Transverse colon (tissue), 4 donors: ENCODE results near the gene PXYLP1. TPM values are rescaled to one million over a fixed set of nuclear protein-coding genes. Genes with fewer than 3 reads are reported as not detected.
A peak's percentile ranks its signal among the peaks of the same experiment; 100 is the strongest.

Experiments used
- DNase-seq: peaks from one replicate; pipeline ENCODE4 v3.0.0-alpha.2; 2019
- H3K27ac ChIP-seq, 4 donors: fragments of 200-600 bp; sonication (generic); 2 replicates each; pipeline ENCODE4 v1.5.1; 2016 to 2018; ENCODE audit warnings: inconsistent platforms in 4 of 4
- H3K27me3 ChIP-seq: fragments of 200-600 bp; sonication (generic); 2 replicates; pipeline ENCODE4 v1.5.1; 2017; ENCODE audit warnings: inconsistent platforms
- H3K36me3 ChIP-seq, 4 donors: fragments of 200-600 bp; sonication (generic); 2 replicates each; pipeline ENCODE4 v1.5.1; 2017 to 2019; ENCODE audit warnings: inconsistent platforms in 4 of 4
- H3K4me1 ChIP-seq, 4 donors: fragments of 200-600 bp; sonication (generic); 2 replicates each; pipeline ENCODE4 v1.5.1; 2017 to 2020; ENCODE audit warnings: inconsistent platforms in 4 of 4
- H3K4me3 ChIP-seq, 4 donors: fragments of 200-600 bp; sonication (generic); 1 replicate in 1 of 4; 2 replicates in 3 of 4; pipeline versions ENCODE4 v1.5.1 to v1.6.1; 2017 to 2019; ENCODE audit warnings: inconsistent platforms in 4 of 4
- H3K9me3 ChIP-seq, 2 donors: fragments of 200-600 bp; sonication (generic); 2 replicates each; pipeline ENCODE4 v1.5.1; 2017 to 2019; ENCODE audit warnings: inconsistent platforms in 2 of 2
- EP300 ChIP-seq: sonication (generic); formaldehyde crosslinking; IDR thresholded peaks from one replicate; pipeline ENCODE4 v1.6.1; 2017; ENCODE audit warnings: antibody characterized with exemption, low read depth
- POLR2A ChIP-seq: fragments of 450-650 bp; IDR thresholded peaks from one replicate; pipeline ENCODE4 v1.6.1; 2016; ENCODE audit warnings: antibody characterized with exemption, mild to moderate bottlenecking, moderate library complexity
- POLR2AphosphoS5 ChIP-seq, 3 donors: sonication (generic); formaldehyde crosslinking; IDR thresholded peaks; one replicate each; pipeline ENCODE4 v1.6.1; 2016; ENCODE audit warnings: antibody characterized with exemption in 3 of 3
- WGBS, 2 donors: methylation state at CpG; one replicate each; pipeline ENCODE4 v1.1.5; 2018; ENCODE audit warnings: low coverage in 1 of 2; 5-methylcytosine and 5-hydroxymethylcytosine counted together
- in situ Hi-C, 4 donors: fragments of 200-750 bp; cut with MboI; loops; one replicate each; pipeline versions ENCODE4 v1.15.0 to v1.15.1; 2017; ENCODE audit warnings: low sequenced_read_pairs in 3 of 4, low pct_ligation_motif_present in 1 of 4, low pct_unique_long_range_greater_than_20kb in 1 of 4
- intact Hi-C: fragments of 100-400 bp; cut with DNase I; formaldehyde crosslinking; loops from one replicate; pipeline ENCODE4 v1.15.1; 2023; ENCODE audit warnings: low total_unique reads
- total RNA-seq, 4 donors: library from RNA; depleted of rRNA; stranded (reverse); fragments of >200 nt; gene quantifications; one replicate each; pipeline ENCODE4 v1.1.0, GENCODE V29; 2016
- TF ChIP-seq, protein P1 (sequence below), 5 experiments: fragments of 200-600 bp in 3 of 5; fragments of 450-650 bp in 2 of 5; sonication (generic) in 3 of 5; IDR thresholded peaks; 1 replicate in 2 of 5; 2 replicates in 3 of 5; pipeline ENCODE4 v1.5.1; 2016 to 2017; ENCODE audit warnings: antibody characterized with exemption in 5 of 5, inconsistent platforms in 3 of 5, mild to moderate bottlenecking in 2 of 5, moderate library complexity in 1 of 5

Gene PXYLP1
- total RNA-seq, 4 donors from 2014 or later, result 11.5 to 27.7 (median 12.2) TPM

GRCh38 chr3:141333836-141334626 lies 102.4 kb downstream of the PXYLP1 start:
- 86 to 92% methylated on average over 2 to 3 of the region's 3 CpGs for WGBS, 2 donors
- H3K4me3 ChIP-seq, result no peak overlapping the region
- in situ Hi-C loops, result no loop called here
- H3K4me1 ChIP-seq, result peaks cover 6 to 44% (median 29%) of the 10 kb centered on the region in 4 donors
- H3K36me3 ChIP-seq, result no peaks in the 10 kb centered on the region
- intact Hi-C loops, result no loop called here
- no peaks in the 10 kb centered on the region for H3K27me3 ChIP-seq
- H3K9me3 ChIP-seq, result no peaks in the 10 kb centered on the region
- no peak for DNase-seq
- TF ChIP-seq, protein P1, sequence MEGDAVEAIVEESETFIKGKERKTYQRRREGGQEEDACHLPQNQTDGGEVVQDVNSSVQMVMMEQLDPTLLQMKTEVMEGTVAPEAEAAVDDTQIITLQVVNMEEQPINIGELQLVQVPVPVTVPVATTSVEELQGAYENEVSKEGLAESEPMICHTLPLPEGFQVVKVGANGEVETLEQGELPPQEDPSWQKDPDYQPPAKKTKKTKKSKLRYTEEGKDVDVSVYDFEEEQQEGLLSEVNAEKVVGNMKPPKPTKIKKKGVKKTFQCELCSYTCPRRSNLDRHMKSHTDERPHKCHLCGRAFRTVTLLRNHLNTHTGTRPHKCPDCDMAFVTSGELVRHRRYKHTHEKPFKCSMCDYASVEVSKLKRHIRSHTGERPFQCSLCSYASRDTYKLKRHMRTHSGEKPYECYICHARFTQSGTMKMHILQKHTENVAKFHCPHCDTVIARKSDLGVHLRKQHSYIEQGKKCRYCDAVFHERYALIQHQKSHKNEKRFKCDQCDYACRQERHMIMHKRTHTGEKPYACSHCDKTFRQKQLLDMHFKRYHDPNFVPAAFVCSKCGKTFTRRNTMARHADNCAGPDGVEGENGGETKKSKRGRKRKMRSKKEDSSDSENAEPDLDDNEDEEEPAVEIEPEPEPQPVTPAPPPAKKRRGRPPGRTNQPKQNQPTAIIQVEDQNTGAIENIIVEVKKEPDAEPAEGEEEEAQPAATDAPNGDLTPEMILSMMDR (IDR thresholded peaks at IDR 0.05), result no peak
- TF ChIP-seq POLR2AphosphoS5 (IDR thresholded peaks at IDR 0.05), result no peak
- no peak for TF ChIP-seq POLR2A
- no peak for TF ChIP-seq EP300
- H3K27ac ChIP-seq, result peak overlapping the region in 3 of 4 donors; percentile 43 to 75 (median 54)

- in situ Hi-C loops, result no loop called here
- intact Hi-C loops, result no loop called here
- 90 to 96% methylated on average over 3 to 11 of the region's 11 CpGs for WGBS, 2 donors
These were observed 103.1 kb downstream of the PXYLP1 start for GRCh38 chr3:141334627-141335250.

DNA sequence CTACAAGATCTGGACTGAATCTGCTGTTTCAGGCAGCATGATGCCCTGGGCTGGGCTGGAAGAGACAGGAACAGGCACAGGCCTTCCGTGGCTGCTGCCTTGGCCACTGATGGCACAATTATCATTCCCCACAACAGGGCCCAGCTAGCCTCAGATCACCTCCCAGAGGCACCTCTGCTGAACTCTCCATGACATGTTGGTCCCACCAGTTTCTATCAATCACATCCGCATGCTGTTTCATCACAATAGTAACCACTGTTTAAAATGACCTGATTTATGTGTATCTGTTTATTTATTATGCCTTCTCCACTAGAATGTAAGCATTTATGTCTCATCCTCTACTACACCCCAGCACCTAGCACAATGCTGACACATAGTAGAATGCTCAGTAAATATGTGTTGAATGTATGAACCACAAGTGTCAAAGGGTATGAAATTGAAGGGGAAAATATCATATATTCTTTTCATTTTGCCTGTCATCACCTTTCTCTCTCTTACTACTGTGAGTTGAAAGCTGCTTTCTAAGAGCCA lies 104.0 kb downstream of the PXYLP1 start:
- no peak for TF ChIP-seq POLR2A
- TF ChIP-seq EP300, result no peak
- TF ChIP-seq, protein P1 (IDR thresholded peaks at IDR 0.05), result no peak
- TF ChIP-seq POLR2AphosphoS5 (IDR thresholded peaks at IDR 0.05), result no peak
- intact Hi-C loops, result no loop called here
- no peaks in the 10 kb centered on the region for H3K36me3 ChIP-seq
- WGBS, 2 donors, result 74% methylated on average over 2 of the region's 2 CpGs; no CpG with 5 or more reads in 1 of the 2 donors
- DNase-seq, result no peak
- peaks cover 6 to 41% (median 26%) of the 10 kb centered on the region in 4 donors for H3K4me1 ChIP-seq
- no peaks in the 10 kb centered on the region for H3K27me3 ChIP-seq
- H3K4me3 ChIP-seq, result no peak overlapping the region
- in situ Hi-C loops, result no loop called here
- H3K9me3 ChIP-seq, result no peaks in the 10 kb centered on the region
- no peak overlapping the region for H3K27ac ChIP-seq

More at GRCh38 chr3:141334627-141335250, 103.1 kb downstream of the PXYLP1 start:
- DNase-seq, result no peak
- TF ChIP-seq POLR2A (no peak), POLR2AphosphoS5 (IDR thresholded peaks at IDR 0.05) (no peak), EP300 (no peak)
- TF ChIP-seq, protein P1 (IDR thresholded peaks at IDR 0.05), result no peak
- Histone ChIP-seq H3K9me3 (no peaks in the 10 kb centered on the region), H3K27ac (no peak overlapping the region), H3K27me3 (no peaks in the 10 kb centered on the region), H3K4me3 (no peak overlapping the region), H3K4me1 (peaks cover 6 to 44% (median 29%) of the 10 kb centered on the region in 4 donors), H3K36me3 (no peaks in the 10 kb centered on the region)

DNA sequence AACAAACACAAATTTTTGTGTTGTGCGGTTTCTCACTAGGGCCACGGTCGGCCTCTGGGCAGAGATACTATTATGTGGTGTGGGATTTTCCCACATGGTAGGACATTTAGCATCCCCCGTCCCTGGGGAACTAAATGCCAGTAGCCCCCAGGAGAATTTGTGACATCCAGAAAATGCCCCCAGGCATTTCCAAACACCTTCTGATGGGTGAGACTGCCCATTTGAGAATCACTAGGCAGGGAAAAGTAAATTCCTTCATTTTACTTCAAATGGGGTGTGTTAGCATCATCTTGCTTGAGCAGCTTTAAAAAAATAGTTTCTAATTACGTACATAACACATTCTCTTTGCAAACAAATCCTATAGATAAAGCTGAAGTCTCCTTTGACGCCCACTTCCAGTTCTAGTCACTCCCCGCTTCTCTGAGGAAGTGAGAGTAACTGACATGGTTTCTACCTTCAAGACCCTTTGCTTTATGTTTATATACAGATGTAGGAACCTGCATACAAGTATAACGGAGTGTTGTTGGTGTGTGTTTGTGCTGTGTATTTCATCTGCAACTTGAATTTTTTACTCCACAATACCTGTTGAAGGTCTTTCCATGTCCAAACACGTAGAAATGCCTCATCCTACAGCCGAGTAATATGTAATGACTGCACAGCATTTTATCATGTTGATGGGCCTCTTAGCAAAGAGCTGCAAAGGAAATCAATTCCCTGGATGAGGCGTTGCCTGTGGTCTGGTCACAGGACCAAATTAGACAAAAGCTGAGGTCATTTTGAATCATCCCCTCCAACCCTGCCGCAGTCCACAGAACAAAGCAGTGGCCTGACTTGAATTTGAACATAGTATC lies 105.3 kb downstream of the PXYLP1 start:
- 68% methylated on average over 2 to 12 of the region's 12 CpGs for WGBS, 2 donors
- Histone ChIP-seq H3K4me3 (no peak overlapping the region), H3K27ac (no peak overlapping the region), H3K27me3 (no peaks in the 10 kb centered on the region), H3K9me3 (no peaks in the 10 kb centered on the region), H3K36me3 (no peaks in the 10 kb centered on the region), H3K4me1 (peaks cover 6 to 28% (median 15%) of the 10 kb centered on the region in 4 donors)
- TF ChIP-seq POLR2A, result no peak
- TF ChIP-seq EP300, result no peak
- no peak for TF ChIP-seq POLR2AphosphoS5 (IDR thresholded peaks at IDR 0.05)
- TF ChIP-seq, protein P1 (IDR thresholded peaks at IDR 0.05), result no peak
- intact Hi-C loops (no loop called here), in situ Hi-C loops (no loop called here)
- DNase-seq, result no peak
